ENCODE results near the gene MADD. TPM values are rescaled to one million over a fixed set of nuclear protein-coding genes. Genes with fewer than 3 reads are reported as not detected.
A peak's percentile ranks its signal among the peaks of the same experiment; 100 is the strongest.

Gene MADD
- total RNA-seq, 1 experiment from 2014 or later: 26.4 TPM

- no peaks in the 10 kb centered on the region for H3F3A ChIP-seq (ENCODE audit: low read length, unreplicated experiment)
- H3K9me2 ChIP-seq (replicated peaks; ENCODE audit: low read length): no peaks in the 10 kb centered on the region
- TF ChIP-seq CTCF (conservative IDR thresholded peaks at IDR 0.05; ENCODE audit: low read depth, low read length) (peak; percentile 98), EZH2 (IDR thresholded peaks at IDR 0.05; ENCODE audit: low read length, unreplicated experiment) (no peak), EZH2phosphoT487 (IDR thresholded peaks at IDR 0.05; ENCODE audit: borderline replicate concordance, low read length) (no peak)
- no peaks in the 10 kb centered on the region for H3K4me1 ChIP-seq (ENCODE audit: insufficient read depth, low read length)
- H3K4me3 ChIP-seq (ENCODE audit: low read length): peak overlapping the region; percentile 58
- H3K79me2 ChIP-seq (ENCODE audit: low read length): no peaks in the 10 kb centered on the region
- peak overlapping the region; percentile 79 for H3K4me2 ChIP-seq (ENCODE audit: low read length)
- POLR2A ChIA-PET (ENCODE audit: unreplicated experiment): interaction anchor here (0.5 to 0.6 kb wide), 2 partner anchors 40 to 98 kb away, joined by 3 to 4 read pairs; partner anchors contain the start of gene NR1H3
- no TSS peak for BruUV-seq (replicated peaks)
- no peak overlapping the region for H3K27ac ChIP-seq (ENCODE audit: low read length)
- ATAC-seq (peak; percentile 96), DNase-seq (peak; percentile 95)
- H3K27me3 ChIP-seq (ENCODE audit: low read length): no peaks in the 10 kb centered on the region
- CTCF ChIA-PET: interaction anchor here (0.5 to 1.4 kb wide), 15 partner anchors 15 to 393 kb away, joined by 3 to 20 read pairs (median 4); partner anchors contain the start of gene DDB2
- no peaks in the 10 kb centered on the region for H3K36me3 ChIP-seq (ENCODE audit: low read depth, low read length)
- intact Hi-C loops (cut with micrococcal nuclease): loop anchor here (1.0 to 2.0 kb wide), 5 partner anchors 85 to 466 kb away; partner anchors contain the start of gene MADD
- H3K9me3 ChIP-seq (ENCODE audit: low read length): no peaks in the 10 kb centered on the region
- peak overlapping the region; percentile 67 for H2AFZ ChIP-seq (ENCODE audit: low read length)
- no peaks in the 10 kb centered on the region for H4K20me1 ChIP-seq (ENCODE audit: low read length)
- H3K9ac ChIP-seq (ENCODE audit: low read length): peak overlapping the region; percentile 33; the same call in 1 of the 2 replicates
These were observed 85.6 kb downstream of the MADD start for GRCh38 chr11:47355283-47356128.

- H3K9me2 ChIP-seq (replicated peaks; ENCODE audit: low read length): no peaks in the 10 kb centered on the region
- no peak overlapping the region for H2AFZ ChIP-seq (ENCODE audit: low read length)
- no peak overlapping the region for H3K4me3 ChIP-seq (ENCODE audit: low read length)
- CTCF ChIA-PET: no interaction called here
- no peaks in the 10 kb centered on the region for H4K20me1 ChIP-seq (ENCODE audit: low read length)
- no peak for ATAC-seq
- no peaks in the 10 kb centered on the region for H3K9me3 ChIP-seq (ENCODE audit: low read length)
- TF ChIP-seq EZH2phosphoT487 (IDR thresholded peaks at IDR 0.05; ENCODE audit: borderline replicate concordance, low read length): no peak
- no peak for TF ChIP-seq EZH2 (IDR thresholded peaks at IDR 0.05; ENCODE audit: low read length, unreplicated experiment)
- TF ChIP-seq CTCF (conservative IDR thresholded peaks at IDR 0.05; ENCODE audit: low read depth, low read length): no peak
- no peaks in the 10 kb centered on the region for H3K27me3 ChIP-seq (ENCODE audit: low read length)
- no peaks in the 10 kb centered on the region for H3K79me2 ChIP-seq (ENCODE audit: low read length)
- H3F3A ChIP-seq (ENCODE audit: low read length, unreplicated experiment): no peaks in the 10 kb centered on the region
- no peaks in the 10 kb centered on the region for H3K36me3 ChIP-seq (ENCODE audit: low read depth, low read length)
- POLR2A ChIA-PET (ENCODE audit: unreplicated experiment): no interaction called here
- H3K4me1 ChIP-seq (ENCODE audit: insufficient read depth, low read length): no peaks in the 10 kb centered on the region
- intact Hi-C loops (cut with micrococcal nuclease): no loop called here
- no peak for DNase-seq
- H3K27ac ChIP-seq (ENCODE audit: low read length): no peak overlapping the region
- no peak overlapping the region for H3K4me2 ChIP-seq (ENCODE audit: low read length)
- H3K9ac ChIP-seq (ENCODE audit: low read length): no peak overlapping the region
- no TSS peak for BruUV-seq (replicated peaks)
These were observed 86.4 kb downstream of the MADD start for GRCh38 chr11:47356129-47356997.
